AG09309 (cell line): ENCODE data around the gene DOCK9.
A peak's percentile ranks its signal among the peaks of the same experiment; 100 is the strongest.

Experiments
- DNase-seq: peaks from one replicate; pipeline ENCODE4 v3.0.0-alpha.2; 2010; ENCODE audit warnings: low read depth
- H3K4me3 ChIP-seq: 2 replicates; pipeline ENCODE4 v1.5.1; 2011; ENCODE audit warnings: mild to moderate bottlenecking, low read depth, low read length, moderate library complexity; ENCODE audit not compliant: control insufficient read depth
- CTCF ChIP-seq: IDR thresholded peaks from 2 replicates; pipeline ENCODE4 v1.5.1; 2011; ENCODE audit warnings: mild to moderate bottlenecking, low read depth, low read length, inconsistent platforms; ENCODE audit not compliant: insufficient read depth, control insufficient read depth; ENCODE audit errors: missing control alignments

DOCK9 gene

GRCh38 chr13:98930151-98930591 is 47.7 kb downstream of the DOCK9 start:
- no peak for TF ChIP-seq CTCF
- DNase-seq, result no peak
- H3K4me3 ChIP-seq, result no peak overlapping the region

- TF ChIP-seq CTCF, result no peak
- H3K4me3 ChIP-seq, result no peak overlapping the region
- DNase-seq, result peak; percentile 64
Observed at GRCh38 chr13:98927951-98928927, 49.6 kb downstream of the DOCK9 start.

- DNase-seq, result no peak
- H3K4me3 ChIP-seq, result no peak overlapping the region
- no peak for TF ChIP-seq CTCF
Observed at GRCh38 chr13:98925949-98926348, 51.9 kb downstream of the DOCK9 start.

- no peak overlapping the region for H3K4me3 ChIP-seq
Observed at GRCh38 chr13:98923641-98924397, 54.0 kb downstream of the DOCK9 start.

GRCh38 chr13:98922306-98922705 is 55.6 kb downstream of the DOCK9 start:
- H3K4me3 ChIP-seq, result no peak overlapping the region
- no peak for TF ChIP-seq CTCF
- DNase-seq, result no peak

More at GRCh38 chr13:98923641-98924397, 54.0 kb downstream of the DOCK9 start:
- DNase-seq, result no peak
- no peak for TF ChIP-seq CTCF

GRCh38 chr13:98921786-98922185 is 56.1 kb downstream of the DOCK9 start:
- H3K4me3 ChIP-seq, result no peak overlapping the region
- no peak for TF ChIP-seq CTCF
- DNase-seq, result no peak
